Measurements from ENCODE around the gene METTL26. TPM values are rescaled to one million over a fixed set of nuclear protein-coding genes. Genes with fewer than 3 reads are reported as not detected.

METTL26 gene
- total and polyA plus RNA-seq, 2 of the 8 experiments (the other 6 are each of a cell fraction or from before 2014, with no cell fraction given) = 100 to 186 TPM

DNA sequence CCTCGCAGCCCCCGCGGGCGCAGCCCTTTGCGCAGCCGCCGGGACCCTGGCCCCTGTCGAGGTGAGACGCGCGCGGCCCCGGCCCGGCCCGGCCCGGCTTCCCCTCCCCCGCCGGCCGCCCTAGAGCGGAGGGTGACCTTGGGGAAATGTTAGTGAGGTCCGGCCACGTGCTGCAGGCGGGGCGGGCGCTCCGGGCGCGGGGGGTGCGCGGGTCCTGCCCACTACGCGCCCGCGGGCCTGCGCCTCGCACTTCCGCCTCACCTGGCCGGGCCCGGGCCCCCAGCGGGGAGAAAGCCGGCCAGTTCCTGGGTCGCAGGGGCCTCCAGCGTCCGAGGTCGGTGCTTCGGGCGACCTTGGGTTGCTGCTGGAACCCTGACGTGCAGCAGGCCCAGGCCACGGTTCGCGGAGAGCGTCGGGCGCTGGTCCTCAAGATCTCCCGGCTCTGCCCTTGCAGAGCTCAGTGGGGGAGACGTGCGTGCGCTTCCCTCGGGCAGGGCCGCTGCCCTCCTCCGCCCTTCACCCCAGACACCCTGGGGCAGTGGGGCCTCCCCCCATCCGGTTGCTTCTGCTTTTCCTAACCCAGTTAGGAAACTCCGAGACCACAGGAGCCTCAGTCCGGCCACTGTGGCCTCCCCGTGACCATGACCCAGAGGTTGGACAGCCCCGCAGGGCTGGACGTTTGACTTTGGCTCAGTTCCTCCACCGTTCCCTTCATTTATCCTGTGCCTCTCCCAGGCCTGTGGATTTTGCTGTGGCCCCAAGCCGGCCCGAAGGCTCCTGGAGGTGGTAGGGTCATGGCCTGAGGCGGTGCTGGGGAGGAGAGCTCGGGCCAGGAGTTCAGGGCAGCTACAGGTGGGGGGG lies 6.3 kb upstream of the METTL26 start:
- Histone ChIP-seq H4K91ac (replicated peaks; ENCODE audit: insufficient read length, low read length) (peak overlapping the region; percentile 54), H3K27ac (ENCODE audit: low read depth, low read length) (no peak overlapping the region), H3K56ac (replicated peaks; ENCODE audit: insufficient read length, low read depth, low read length) (peak overlapping the region; percentile 77), H2BK5ac (ENCODE audit: low read depth, low read length) (peak overlapping the region; percentile 81; the same call in 1 of the 2 replicates), H3K4me3 (ENCODE audit: extremely low read depth in 1 of 4, insufficient read depth in 2 of 4, low read depth in 3 of 4, low read length in 4 of 4) (peak overlapping the region; percentile 51 to 88 (median 61)), H2BK120ac (replicated peaks; ENCODE audit: low read depth, low read length) (no peak overlapping the region), H3K14ac (ENCODE audit: insufficient read length) (no peak overlapping the region), H2BK12ac (ENCODE audit: low read depth, low read length) (no peak overlapping the region), H3K4me1 (replicated peaks in 1 of 4; ENCODE audit: control insufficient read depth in 3 of 4, insufficient read depth in 4 of 4, low read length in 3 of 4) (peaks cover 0 to 26% (median 20%) of the 10 kb centered on the region in 4 experiments; a peak in 6 of 7 replicates), H3K23me2 (ENCODE audit: low read depth, low read length) (peaks cover 8% of the 10 kb centered on the region; the same call in 1 of the 2 replicates), H3K9ac (replicated peaks in 1 of 4; ENCODE audit: extremely low read depth in 1 of 4, low read depth in 3 of 4, low read length in 3 of 4) (peak overlapping the region in 3 of 4 experiments; percentile 42 to 67 (median 55); a peak in 5 of 7 replicates), H3K36me3 (ENCODE audit: control insufficient read depth in 2 of 4, insufficient read depth in 4 of 4, low read length in 3 of 4) (no peaks in the 10 kb centered on the region), H4K20me1 (replicated peaks in 1 of 2; ENCODE audit: control insufficient read depth in 1 of 2, insufficient read depth in 2 of 2, low read length in 2 of 2) (peaks cover 0 to 5% of the 10 kb centered on the region in 2 experiments), H3K79me1 (ENCODE audit: low read depth, low read length) (no peaks in the 10 kb centered on the region; the same call in 1 of the 2 replicates), H3K4ac (replicated peaks; ENCODE audit: insufficient read length, low read depth, low read length) (peak overlapping the region; percentile 44), H4K5ac (ENCODE audit: insufficient read length, low read depth, low read length) (no peak overlapping the region), H3K79me2 (ENCODE audit: control insufficient read depth in 1 of 2, insufficient read depth in 2 of 2, low read length in 2 of 2) (peaks cover 0 to 2% of the 10 kb centered on the region in 2 experiments; a peak in 1 of 4 replicates), H2AK5ac (ENCODE audit: low read depth, low read length) (no peak overlapping the region), H3K23ac (ENCODE audit: insufficient read length) (no peak overlapping the region), H3K18ac (ENCODE audit: extremely low read depth, low read length) (peak overlapping the region; percentile 48), H3K4me2 (ENCODE audit: insufficient read depth in 1 of 2, low read depth in 2 of 2, low read length in 2 of 2) (peak overlapping the region; percentile 56 to 80), H2AFZ (ENCODE audit: low read length) (no peak overlapping the region; the same call in 1 of the 2 replicates), H2BK15ac (ENCODE audit: low read length) (no peak overlapping the region), H2BK20ac (ENCODE audit: low read length) (no peak overlapping the region), H3K9me3 (ENCODE audit: insufficient read depth in 2 of 2, low read depth in 1 of 2, low read length in 1 of 2) (no peaks in the 10 kb centered on the region), H3K27me3 (replicated peaks in 1 of 4; ENCODE audit: control insufficient read depth in 3 of 4, extremely low read depth in 1 of 4, insufficient read depth in 3 of 4, low read length in 3 of 4) (peaks cover 0 to 5% (median 1%) of the 10 kb centered on the region in 4 experiments; a peak in 2 of 7 replicates), H4K8ac (ENCODE audit: extremely low read depth, insufficient read depth, low read length) (peak overlapping the region; percentile 84; the same call in 1 of the 2 replicates)
- WGBS, 2 experiments (ENCODE audit: extremely low coverage in 1 of 2, insufficient coverage in 1 of 2, insufficient read length in 1 of 2, insufficient replicate concordance in 2 of 2, low coverage in 1 of 2, low lambda C conversion rate in 2 of 2, missing lambda C conversion rate in 1 of 2) = 19% methylated on average over 36 of the region's 72 CpGs; no CpG with 5 or more reads in 1 of the 2 experiments
- FAIRE-seq (no peak), DNase-seq (ENCODE audit: low read depth in 1 of 2, low spot score in 2 of 2) (peak in 1 of 2 experiments; percentile 73)
- CTCF ChIA-PET (ENCODE audit: partially characterized antibody) = interaction anchor here (1.0 to 3.4 kb wide), 3 partner anchors 18 to 39 kb away, joined by 3 to 22 read pairs (median 5); no protein-coding TSS in a partner anchor
- POLR2A ChIA-PET (ENCODE audit: partially characterized antibody) = interaction anchor here (0.9 to 1.4 kb wide), 7 partner anchors 11 to 115 kb away, joined by 3 to 5 read pairs (median 3); partner anchors contain the start of genes CAPN15, JMJD8 and WDR24
- TF ChIP-seq RAD21 (IDR thresholded peaks at IDR 0.05 in 1 of 2, conservative IDR thresholded peaks at IDR 0.05 in 1 of 2; ENCODE audit: low read depth in 2 of 2, low read length in 2 of 2) (no peak), CHD1 (IDR thresholded peaks at IDR 0.05; ENCODE audit: low read depth, low read length) (no peak), BCL11A (IDR thresholded peaks at IDR 0.05; ENCODE audit: low read depth in 2 of 2, low read length in 2 of 2) (no peak), TBP (IDR thresholded peaks at IDR 0.05; ENCODE audit: low read depth, low read length) (no peak), KDM4A (IDR thresholded peaks at IDR 0.05; ENCODE audit: low read depth, low read length, severe bottlenecking) (peak; percentile 25), SIRT6 (IDR thresholded peaks at IDR 0.05; ENCODE audit: low read length) (no peak), JUND (IDR thresholded peaks at IDR 0.05; ENCODE audit: low read length) (no peak), TAF1 (IDR thresholded peaks at IDR 0.05; ENCODE audit: low read depth, low read length) (0 out of 2 replicates have a peak, but pooled peaks have one; percentile 22), EZH2 (IDR thresholded peaks at IDR 0.05; ENCODE audit: low read depth, low read length, severe bottlenecking) (no peak), PHF8 (conservative IDR thresholded peaks at IDR 0.05; ENCODE audit: low read depth, low read length) (0 out of 2 replicates have a peak, but pooled peaks have one; percentile 5)

Data from H1 (cell line).